HCT116 (cell line): ENCODE results near the gene NKAP. TPM values are rescaled to one million over a fixed set of nuclear protein-coding genes. Genes with fewer than 3 reads are reported as not detected.
A peak's percentile ranks its signal among the peaks of the same experiment; 100 is the strongest.
"Not testable (repeated sequence)": the region's sequence is repeated elsewhere in the genome, so short reads cannot be mapped to it uniquely, and the experiment has no call there.

ENCODE experiments used
- ATAC-seq: fragments of 200-7000 bp; cut with Tn5 transposase; 2 replicates; pipeline ENCODE4 v1.9.1; 2020; ENCODE audit warnings: mild to moderate bottlenecking, moderate library complexity
- BruUV-seq: library from RNA; stranded (reverse); fragments of 400-500 nt; replicated peaks from 2 replicates; lab custom pipeline; 2021; lab: Mats Ljungman, UMichigan
- CTCF ChIA-PET: fragments of 300-600 bp; sonication (Branson Sonifier 250); formaldehyde crosslinking; loops from one replicate; lab custom pipeline; 2021; ENCODE audit warnings: antibody characterized with exemption; lab: Charles Lee
- POLR2A ChIA-PET: fragments of 300-600, 350-600 bp; sonication (Branson Sonifier 250); formaldehyde crosslinking; loops from one replicate; lab custom pipeline; 2021; ENCODE audit warnings: antibody characterized with exemption; lab: Charles Lee
- RAD21 ChIA-PET, 2 experiments: fragments of 300-600 bp; sonication (Branson Sonifier 250); formaldehyde crosslinking; loops; one replicate each; lab custom pipeline; 2023; ENCODE audit warnings: low total read pairs in 2 of 2; ENCODE audit not compliant: uncharacterized antibody in 2 of 2, unreplicated experiment in 2 of 2, low non-redundant PET in 1 of 2; lab: Charles Lee
- DNase-seq: peaks from one replicate; pipeline ENCODE4 v3.0.0-alpha.2; 2010; ENCODE audit warnings: low read depth, low spot score
- H2AFZ ChIP-seq: fragments of 200-600 bp; shearing (Covaris generic), sonication (generic); 2 replicates; pipeline ENCODE4 v1.6.1; 2017; ENCODE audit warnings: low read depth, mixed run types, mixed read lengths, antibody characterized with exemption, low read length; ENCODE audit not compliant: poor library complexity, severe bottlenecking
- H3K27ac ChIP-seq: 2 replicates; pipeline ENCODE4 v1.5.1; 2012; ENCODE audit warnings: low read depth, low read length
- H3K27me3 ChIP-seq: fragments of 200-600 bp; sonication (generic); 2 replicates; pipeline ENCODE4 v1.6.1; 2016; ENCODE audit warnings: mixed run types, low read length, mixed read lengths; ENCODE audit not compliant: insufficient read depth
- H3K36me3 ChIP-seq, 2 experiments: fragments of 200-500 bp in 1 of 2; fragments of 200-600 bp in 1 of 2; sonication (Bioruptor generic) in 1 of 2; sonication (generic) in 1 of 2; 2 replicates each; pipeline versions ENCODE4 v1.5.1 to v1.6.1; 2014 to 2016; ENCODE audit warnings: low read length in 2 of 2, inconsistent platforms in 1 of 2, mixed read lengths in 1 of 2, mixed run types in 1 of 2; ENCODE audit not compliant: insufficient read depth in 2 of 2, control insufficient read depth in 1 of 2
- H3K4me1 ChIP-seq, 2 experiments: fragments of 200-600 bp in 1 of 2; sonication (generic) in 1 of 2; 2 replicates each; pipeline versions ENCODE4 v1.5.1 to v1.6.1; 2012 to 2017; ENCODE audit warnings: low read length in 2 of 2, inconsistent platforms in 1 of 2, mild to moderate bottlenecking in 1 of 2, mixed read lengths in 1 of 2, mixed run types in 1 of 2, moderate library complexity in 1 of 2; ENCODE audit not compliant: insufficient read depth in 2 of 2, control insufficient read depth in 1 of 2
- H3K4me2 ChIP-seq: fragments of 200-600 bp; sonication (generic); 2 replicates; pipeline ENCODE4 v1.6.1; 2017; ENCODE audit warnings: mixed run types, low read length, mixed read lengths
- H3K4me3 ChIP-seq, 2 experiments: fragments of 200-600 bp in 1 of 2; sonication (generic) in 1 of 2; replicated peaks in 1 of 2; 2 replicates each; pipeline ENCODE4 v1.5.1; 2011 to 2016; ENCODE audit warnings: low read length in 2 of 2, control low read depth in 1 of 2, low read depth in 1 of 2, mild to moderate bottlenecking in 1 of 2, mixed read lengths in 1 of 2, mixed run types in 1 of 2
- H3K79me2 ChIP-seq: fragments of 200-600 bp; sonication (generic); 2 replicates; pipeline ENCODE4 v1.6.1; 2017; ENCODE audit warnings: mild to moderate bottlenecking, mixed run types, low read length, moderate library complexity, mixed read lengths; ENCODE audit not compliant: insufficient read depth
- H3K9ac ChIP-seq: fragments of 200-600 bp; sonication (generic); 2 replicates; pipeline ENCODE4 v1.6.1; 2016; ENCODE audit warnings: low read length, mixed read lengths
- H3K9me2 ChIP-seq: fragments of 200-600 bp; sonication (generic), shearing (Covaris generic); 2 replicates; pipeline ENCODE4 v1.6.1; 2017; ENCODE audit warnings: mixed run types, mild to moderate bottlenecking, moderate library complexity; ENCODE audit not compliant: insufficient read depth
- H3K9me3 ChIP-seq, 2 experiments: fragments of 200-500 bp in 1 of 2; fragments of 200-600 bp in 1 of 2; sonication (Bioruptor generic) in 1 of 2; sonication (generic) in 1 of 2; 2 replicates each; pipeline ENCODE4 v1.6.1; 2014 to 2017; ENCODE audit warnings: low read length in 2 of 2, mixed read lengths in 2 of 2, inconsistent platforms in 1 of 2, low read depth in 1 of 2, mild to moderate bottlenecking in 1 of 2, mixed run types in 1 of 2, moderate library complexity in 1 of 2; ENCODE audit not compliant: control insufficient read depth in 1 of 2, insufficient read depth in 1 of 2
- H4K20me1 ChIP-seq: fragments of 200-600 bp; sonication (generic), shearing (Covaris generic); 2 replicates; pipeline ENCODE4 v1.6.1; 2017; ENCODE audit warnings: mixed run types, mild to moderate bottlenecking, moderate library complexity; ENCODE audit not compliant: insufficient read depth
- RAD21 ChIP-seq: IDR thresholded peaks from 2 replicates; pipeline ENCODE4 v1.6.1; 2012; ENCODE audit warnings: low read depth, mild to moderate bottlenecking
- TCF7L2 ChIP-seq: IDR thresholded peaks from 2 replicates; pipeline ENCODE4 v1.7.0; 2011; ENCODE audit warnings: borderline replicate concordance, inconsistent platforms; ENCODE audit not compliant: insufficient read depth, insufficient read length; ENCODE audit errors: extremely low read depth
- ZFX ChIP-seq: fragments of 450-650 bp; IDR thresholded peaks from 2 replicates; pipeline ENCODE4 v1.6.1; 2017
- intact Hi-C: fragments of 100-400 bp; cut with micrococcal nuclease; formaldehyde crosslinking; loops from 2 replicates; pipeline ENCODE4 v1.10.0; 2022
- total RNA-seq: library from RNA; stranded (reverse); gene quantifications from one replicate; pipeline ENCODE4 v1.2.1, GENCODE V29; 2021; ENCODE audit not compliant: unreplicated experiment
- TF ChIP-seq, protein P1 (sequence below), 3 experiments: fragments of 200-600 bp in 1 of 3; sonication (generic) in 1 of 3; IDR thresholded peaks in 2 of 3; conservative IDR thresholded peaks in 1 of 3; 2 replicates each; pipeline ENCODE4 v1.5.1; 2012 to 2017; ENCODE audit warnings: low read depth in 2 of 3, low read length in 2 of 3, antibody characterized with exemption in 1 of 3, borderline replicate concordance in 1 of 3, control low read depth in 1 of 3, mild to moderate bottlenecking in 1 of 3, mixed read lengths in 1 of 3, mixed run types in 1 of 3, moderate library complexity in 1 of 3; ENCODE audit not compliant: insufficient read depth in 1 of 3

NKAP gene
- total RNA-seq, 1 experiment from 2014 or later, result 9.3 TPM

DNA sequence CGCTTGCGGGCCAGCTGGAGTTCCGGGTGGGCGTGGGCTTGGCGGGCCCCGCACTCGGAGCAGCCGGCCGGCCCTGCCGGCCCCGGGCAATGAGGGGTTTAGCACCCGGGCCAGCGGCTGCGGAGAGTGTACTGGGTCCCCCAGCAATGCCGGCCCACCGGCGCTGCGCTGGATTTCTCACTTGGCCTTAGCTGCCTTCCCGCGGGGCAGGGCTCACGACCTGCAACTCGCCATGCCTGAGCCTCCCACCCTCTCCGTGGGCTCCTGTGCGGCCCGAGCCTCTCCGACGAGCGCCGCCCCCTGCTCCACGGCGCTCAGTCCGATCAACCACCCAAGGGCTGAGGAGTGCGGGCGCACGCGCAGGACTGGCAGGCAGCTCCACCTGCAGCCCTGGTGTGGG lies 52.9 kb downstream of the NKAP start:
- BruUV-seq, CTCF ChIA-PET, H2AFZ ChIP-seq, H3K36me3 ChIP-seq, H3K4me1 ChIP-seq, H3K9ac ChIP-seq, H4K20me1 ChIP-seq, ATAC-seq, H3K4me2 ChIP-seq, H3K79me2 ChIP-seq, H3K9me2 ChIP-seq, H3K27ac ChIP-seq, intact Hi-C loops, H3K9me3 ChIP-seq, DNase-seq, H3K27me3 ChIP-seq, RAD21 ChIA-PET, H3K4me3 ChIP-seq: not testable (repeated sequence)
- POLR2A ChIA-PET, result interaction anchor here (1.6 kb wide), 1 partner anchor 38 kb away, joined by 3 read pairs; the partner anchor contains the start of gene UPF3B

DNA sequence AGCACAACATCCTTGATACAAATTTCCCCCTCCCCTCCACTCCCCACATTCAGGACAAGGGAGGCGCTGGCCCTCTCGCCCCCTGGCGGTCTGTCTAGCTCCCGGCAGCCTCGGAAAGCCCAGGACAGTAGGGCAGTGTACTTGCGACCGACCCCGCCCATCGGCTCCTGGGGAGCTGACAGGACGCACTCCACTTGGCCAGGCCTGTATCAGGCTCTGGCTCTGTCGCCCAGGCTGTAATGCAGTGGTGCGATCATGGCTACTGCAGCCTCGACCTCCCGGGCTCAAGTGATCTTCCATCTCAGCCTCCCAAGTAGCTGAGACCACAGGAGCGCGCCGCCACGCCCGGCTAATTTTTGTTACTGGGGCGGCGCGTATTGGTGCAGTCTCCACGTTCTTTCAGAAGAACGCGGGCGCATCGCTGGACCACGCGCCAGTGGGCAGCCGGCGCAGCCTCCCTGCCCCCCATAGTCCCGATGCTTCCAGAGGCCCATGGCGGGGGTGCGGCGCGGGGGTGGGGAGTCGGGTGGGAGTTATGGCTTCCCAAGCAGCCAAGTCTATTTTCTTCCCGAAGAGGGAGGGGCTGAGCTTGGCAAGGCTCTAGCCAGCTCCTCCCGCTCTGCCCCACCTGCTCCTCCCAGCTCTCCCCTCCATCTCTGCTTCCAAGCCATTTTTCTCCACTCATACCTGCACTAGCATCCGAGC lies 55.7 kb downstream of the NKAP start:
- Histone ChIP-seq H2AFZ (no peak overlapping the region), H4K20me1 (no peaks in the 10 kb centered on the region), H3K9me3 (no peaks in the 10 kb centered on the region), H3K4me2 (peak overlapping the region; percentile 86), H3K27ac (no peak overlapping the region), H3K36me3 (no peaks in the 10 kb centered on the region), H3K9me2 (no peaks in the 10 kb centered on the region), H3K9ac (peak overlapping the region; percentile 46), H3K79me2 (no peaks in the 10 kb centered on the region), H3K27me3 (no peaks in the 10 kb centered on the region), H3K4me1 (peaks cover 2 to 6% of the 10 kb centered on the region in 2 experiments; a peak in 2 of 4 replicates), H3K4me3 (peak overlapping the region; percentile 40 to 60)
- ATAC-seq (peak; percentile 97), DNase-seq (peak; percentile 44)
- intact Hi-C loops, result no loop called here
- no TSS peak for BruUV-seq
- 0 out of 2 replicates have a peak, but pooled peaks have one; percentile 10 for TF ChIP-seq ZFX
- peak; percentile 25; the same call in 1 of the 2 replicates for TF ChIP-seq RAD21
- no peak for TF ChIP-seq TCF7L2
- TF ChIP-seq, protein P1, sequence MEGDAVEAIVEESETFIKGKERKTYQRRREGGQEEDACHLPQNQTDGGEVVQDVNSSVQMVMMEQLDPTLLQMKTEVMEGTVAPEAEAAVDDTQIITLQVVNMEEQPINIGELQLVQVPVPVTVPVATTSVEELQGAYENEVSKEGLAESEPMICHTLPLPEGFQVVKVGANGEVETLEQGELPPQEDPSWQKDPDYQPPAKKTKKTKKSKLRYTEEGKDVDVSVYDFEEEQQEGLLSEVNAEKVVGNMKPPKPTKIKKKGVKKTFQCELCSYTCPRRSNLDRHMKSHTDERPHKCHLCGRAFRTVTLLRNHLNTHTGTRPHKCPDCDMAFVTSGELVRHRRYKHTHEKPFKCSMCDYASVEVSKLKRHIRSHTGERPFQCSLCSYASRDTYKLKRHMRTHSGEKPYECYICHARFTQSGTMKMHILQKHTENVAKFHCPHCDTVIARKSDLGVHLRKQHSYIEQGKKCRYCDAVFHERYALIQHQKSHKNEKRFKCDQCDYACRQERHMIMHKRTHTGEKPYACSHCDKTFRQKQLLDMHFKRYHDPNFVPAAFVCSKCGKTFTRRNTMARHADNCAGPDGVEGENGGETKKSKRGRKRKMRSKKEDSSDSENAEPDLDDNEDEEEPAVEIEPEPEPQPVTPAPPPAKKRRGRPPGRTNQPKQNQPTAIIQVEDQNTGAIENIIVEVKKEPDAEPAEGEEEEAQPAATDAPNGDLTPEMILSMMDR (IDR thresholded peaks at IDR 0.05 in 2 of 3, conservative IDR thresholded peaks at IDR 0.05 in 1 of 3; ENCODE audit: borderline replicate concordance in 1 of 3, insufficient read depth in 1 of 3, low read depth in 2 of 3, low read length in 2 of 3), result peak; percentile 44 to 73 (median 62); a peak in 5 of 6 replicates
- ChIA-PET CTCF (interaction anchor here (0.6 to 2.1 kb wide), 10 partner anchors 8 to 394 kb away, joined by 3 to 11 read pairs (median 3); partner anchors contain the start of genes AKAP14 and UPF3B), RAD21 (interaction anchor here in 1 of 2 experiments (1.2 kb wide), 1 partner anchor 130 kb away, joined by 4 read pairs; no protein-coding TSS in a partner anchor), POLR2A (interaction anchor here (1.5 kb wide), 1 partner anchor 96 kb away, joined by 5 read pairs; the partner anchor contains the start of gene RPL39)
